Aorta (tissue), 5 donors: ENCODE measurements around the gene NFATC4. TPM values are rescaled to one million over a fixed set of nuclear protein-coding genes. Genes with fewer than 3 reads are reported as not detected.
"Not testable (repeated sequence)": the region's sequence is repeated elsewhere in the genome, so short reads cannot be mapped to it uniquely, and the experiment has no call there.

Source experiments
- ATAC-seq: fragments of 200-7000 bp; cut with Tn5 transposase; one replicate; pipeline ENCODE4 v1.9.1; 2022; ENCODE audit warnings: moderate library complexity; ENCODE audit not compliant: low FRiP score
- DNase-seq, 2 donors: peaks; one replicate each; pipeline ENCODE4 v3.0.0-alpha.2; 2020
- H3K27ac ChIP-seq, 2 donors: one replicate each; pipeline ENCODE4 v1.5.1; 2013; ENCODE audit warnings: low read length in 2 of 2, mild to moderate bottlenecking in 2 of 2, moderate library complexity in 2 of 2, control low read depth in 1 of 2, inconsistent platforms in 1 of 2, low read depth in 1 of 2
- H3K27me3 ChIP-seq, 2 donors: one replicate each; pipeline ENCODE4 v1.6.1; 2013; ENCODE audit warnings: control low read depth in 1 of 2, low read length in 1 of 2, mild to moderate bottlenecking in 1 of 2, moderate library complexity in 1 of 2; ENCODE audit not compliant: insufficient read depth in 2 of 2, control insufficient read depth in 1 of 2
- H3K36me3 ChIP-seq, 2 donors: one replicate each; pipeline ENCODE4 v1.6.1; 2013; ENCODE audit warnings: control low read depth in 1 of 2, low read length in 1 of 2, mild to moderate bottlenecking in 1 of 2; ENCODE audit not compliant: insufficient read depth in 2 of 2, control insufficient read depth in 1 of 2
- H3K4me1 ChIP-seq, 2 donors: one replicate each; pipeline ENCODE4 v1.6.1; 2013; ENCODE audit warnings: low read length in 2 of 2, control low read depth in 1 of 2, mild to moderate bottlenecking in 1 of 2, moderate library complexity in 1 of 2; ENCODE audit not compliant: insufficient read depth in 2 of 2, control insufficient read depth in 1 of 2
- H3K4me3 ChIP-seq, 2 donors: one replicate each; pipeline ENCODE4 v1.5.1; 2013; ENCODE audit warnings: low read length in 2 of 2, control low read depth in 1 of 2, mild to moderate bottlenecking in 1 of 2
- H3K9me3 ChIP-seq: one replicate; pipeline ENCODE4 v1.6.1; 2013; ENCODE audit warnings: mild to moderate bottlenecking, low read length; ENCODE audit not compliant: control insufficient read depth
- WGBS, 2 donors: extraction: QIAGEN DNeasy Blood & Tissue Kit; methylation state at CpG; one replicate each; pipeline ENCODE4 v1.1.7; 2013; 5-methylcytosine and 5-hydroxymethylcytosine counted together
- intact Hi-C, 2 donors: fragments of 100-400 bp; cut with DNase I; formaldehyde crosslinking; loops; one replicate each; pipeline versions ENCODE4 v1.14.2 to v1.15.0; 2022
- polyA plus RNA-seq, 2 donors: library from polyadenylated mRNA; stranded (reverse); fragments of 200-250 nt; gene quantifications; one replicate each; pipeline ENCODE4 v1.2.3, GENCODE V29; 2013
- total RNA-seq, 2 donors: library from RNA; stranded (reverse); fragmentation: NEBNext Ultra II Directional; extraction: Animal tissue kit (Norgen Biotek cat#: 25700); gene quantifications; one replicate each; pipeline ENCODE4 v1.2.1, GENCODE V29; 2021
- donor health status: healthy with polysubstance abuse.
- donor health status: Bipolar disorder and iron deficiency.
- donor health status: DM: no; HTN: no; CAD: no.
- donor health status: DM: no; HTN: no; CAD: no.
- donor health status: DM: yes; HTN: yes; CAD: no.

The NFATC4 gene
- total and polyA plus RNA-seq, 4 donors: 23.0 to 572 (median 103) TPM

DNA sequence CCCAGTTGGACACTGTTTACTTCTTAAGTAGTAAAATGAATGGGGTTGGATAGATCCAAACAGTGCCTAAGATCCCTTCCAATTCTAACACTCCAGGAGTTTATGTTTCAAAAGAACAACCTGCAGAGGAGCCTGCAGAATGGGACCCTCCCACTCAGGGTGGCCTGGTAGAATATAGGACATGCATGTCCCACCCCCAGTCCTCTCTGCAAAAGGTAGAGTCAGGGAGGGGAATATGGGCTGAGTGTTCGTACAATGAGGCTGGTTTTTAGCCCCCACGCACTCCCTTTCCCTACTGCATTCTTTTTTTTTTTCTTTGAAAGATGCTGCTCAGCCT lies 19.0 kb downstream of the NFATC4 start:
- ATAC-seq: no peak
- Histone ChIP-seq H3K9me3 (no peaks in the 10 kb centered on the region), H3K36me3 (no peaks in the 10 kb centered on the region), H3K4me1 (no peaks in the 10 kb centered on the region), H3K4me3 (no peak overlapping the region), H3K27ac (no peak overlapping the region), H3K27me3 (no peaks in the 10 kb centered on the region)
- intact Hi-C loops: no loop called here
- peak in 1 of 2 donors; percentile 15 for DNase-seq
- 81 to 82% methylated on average over 2 of the region's 2 CpGs for WGBS, 2 donors

DNA sequence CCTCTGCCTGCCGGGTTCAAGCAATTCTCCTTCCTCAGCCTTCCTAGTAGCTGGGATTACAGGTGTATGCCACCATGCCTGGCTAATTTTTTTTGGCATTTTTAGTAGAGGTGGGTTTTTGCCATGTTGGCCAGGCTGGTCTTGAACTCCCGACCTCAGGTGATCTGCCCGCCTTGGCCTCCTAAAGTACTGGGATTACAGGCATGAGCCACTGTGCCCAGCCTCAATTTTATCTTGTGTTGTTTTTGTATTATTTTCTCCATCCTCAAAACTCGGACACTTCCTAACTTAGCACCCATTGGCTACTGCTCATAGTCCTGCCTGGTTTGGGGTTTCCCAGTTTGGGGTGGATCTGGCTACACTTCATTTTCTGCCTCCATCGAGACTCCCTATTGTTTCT lies 19.6 kb downstream of the NFATC4 start:
- DNase-seq, H3K27ac ChIP-seq, H3K9me3 ChIP-seq, H3K36me3 ChIP-seq, intact Hi-C loops, ATAC-seq, H3K4me1 ChIP-seq, H3K27me3 ChIP-seq, H3K4me3 ChIP-seq: not testable (repeated sequence)
- WGBS, 2 donors: 81 to 83% methylated on average over 5 of the region's 5 CpGs

DNA sequence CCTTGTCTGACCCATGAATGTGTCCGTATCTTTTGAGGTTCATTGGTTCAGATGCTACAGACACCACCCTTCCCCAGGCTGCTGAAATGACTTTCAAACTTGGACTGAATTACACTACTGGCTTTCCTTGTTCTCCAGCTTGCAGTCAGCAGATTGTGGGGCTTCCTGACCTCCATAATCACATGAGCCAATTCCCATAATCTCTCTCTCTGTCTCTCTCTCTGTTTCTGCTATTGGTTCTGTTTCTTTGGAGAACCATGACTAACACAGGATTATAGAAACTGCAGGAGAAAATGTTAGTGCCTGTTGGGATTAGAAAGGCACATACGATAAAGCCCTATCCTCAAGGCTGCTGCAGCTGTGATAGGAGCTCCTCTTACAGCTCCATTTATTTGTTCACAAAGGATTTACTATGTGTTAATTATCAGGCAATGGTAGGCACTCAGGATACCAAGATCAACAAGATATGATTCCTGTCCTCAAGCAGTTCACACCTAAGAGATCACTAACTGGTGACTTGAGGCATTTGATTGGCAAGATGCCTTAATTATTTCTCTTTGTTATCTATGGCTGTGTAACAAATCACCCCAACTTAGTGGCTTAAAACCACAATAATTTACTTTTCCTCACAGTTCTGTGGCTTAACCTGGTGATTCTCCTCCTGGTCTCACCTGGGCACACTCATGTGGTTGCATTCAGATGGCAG lies 20.6 kb downstream of the NFATC4 start:
- no peak overlapping the region for H3K4me3 ChIP-seq
- DNase-seq (no peak), ATAC-seq (no peak)
- H3K36me3 ChIP-seq: no peaks in the 10 kb centered on the region
- no peaks in the 10 kb centered on the region for H3K4me1 ChIP-seq
- H3K9me3 ChIP-seq: no peaks in the 10 kb centered on the region
- no peak overlapping the region for H3K27ac ChIP-seq
- H3K27me3 ChIP-seq: no peaks in the 10 kb centered on the region
- WGBS, 2 donors: 80 to 81% methylated on average over 2 of the region's 2 CpGs
- intact Hi-C loops: no loop called here

DNA sequence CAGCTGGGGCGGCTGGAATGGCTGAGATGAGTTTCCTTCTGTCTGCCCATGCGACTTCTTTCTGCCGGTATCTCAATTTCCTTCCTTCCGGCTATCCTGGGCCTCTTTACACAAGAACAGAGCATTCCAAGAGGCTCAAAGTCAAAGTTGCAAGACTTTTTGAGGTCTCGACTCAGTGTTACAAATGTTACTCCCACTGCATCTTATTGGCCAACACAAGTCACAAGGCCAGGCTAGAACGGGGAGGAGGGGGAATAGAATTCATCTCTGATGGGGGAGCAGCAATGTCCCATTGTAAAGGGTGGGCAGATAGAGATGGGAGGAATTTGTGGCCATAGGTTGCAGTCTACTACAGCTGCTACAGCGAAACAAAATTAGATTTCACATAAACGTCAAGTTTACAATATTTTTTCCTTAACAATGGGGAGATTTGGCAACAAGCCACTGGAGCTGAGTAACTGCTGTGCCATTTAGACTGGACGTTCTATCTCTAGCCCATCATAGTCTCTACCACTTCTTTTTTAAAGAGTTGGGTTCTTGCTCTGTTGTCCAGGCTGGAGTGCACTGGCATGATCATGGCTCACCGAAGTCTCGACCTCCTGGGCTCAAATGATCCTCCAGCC lies 21.4 kb downstream of the NFATC4 start:
- Histone ChIP-seq H3K27ac (no peak overlapping the region), H3K9me3 (no peaks in the 10 kb centered on the region), H3K4me3 (no peak overlapping the region), H3K27me3 (no peaks in the 10 kb centered on the region), H3K36me3 (no peaks in the 10 kb centered on the region), H3K4me1 (no peaks in the 10 kb centered on the region)
- WGBS, 2 donors: 66 to 67% methylated on average over 11 of the region's 11 CpGs
- intact Hi-C loops: no loop called here
- peak in 1 of 2 donors; percentile 4 for DNase-seq
- no peak for ATAC-seq

DNA sequence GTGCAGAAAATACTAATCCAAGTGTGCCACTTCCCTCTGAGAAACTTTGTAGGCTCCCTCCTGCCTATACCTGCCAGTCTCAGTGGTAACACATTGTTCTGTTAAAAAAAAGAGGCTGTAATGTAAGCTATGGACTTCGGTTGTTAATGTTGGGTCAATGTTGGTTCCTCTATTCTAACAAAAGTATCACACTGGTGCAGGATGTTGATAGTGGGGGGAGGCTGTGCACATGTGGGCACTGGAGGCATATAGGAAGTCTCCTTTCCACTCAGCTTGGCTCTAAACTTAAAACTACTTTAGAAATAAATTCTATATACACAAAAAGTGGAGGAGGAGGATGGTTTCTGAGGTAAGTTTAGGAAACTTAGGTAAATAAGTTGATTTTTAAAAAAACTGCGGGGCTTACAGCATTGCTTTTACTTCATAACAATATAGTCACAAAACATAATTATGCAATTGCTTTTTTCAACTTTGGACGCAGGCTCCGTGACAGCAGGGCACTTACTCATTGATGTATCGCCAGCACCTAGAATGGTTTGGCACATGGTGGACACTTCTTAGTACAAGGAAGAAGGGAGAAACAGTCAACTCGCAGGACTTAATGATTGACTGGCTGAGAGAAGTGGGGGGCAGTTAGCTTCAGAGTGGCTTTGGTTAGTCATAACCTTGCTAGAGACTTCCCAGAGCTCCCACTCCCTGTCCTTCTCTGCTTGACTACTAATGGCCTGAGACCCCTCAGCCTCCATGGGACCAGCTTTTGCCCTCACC lies 22.9 kb downstream of the NFATC4 start:
- Histone ChIP-seq H3K27me3 (no peaks in the 10 kb centered on the region), H3K4me3 (no peak overlapping the region), H3K4me1 (no peaks in the 10 kb centered on the region), H3K27ac (no peak overlapping the region), H3K36me3 (no peaks in the 10 kb centered on the region), H3K9me3 (no peaks in the 10 kb centered on the region)
- intact Hi-C loops: no loop called here
- ATAC-seq (no peak), DNase-seq (peak in 1 of 2 donors; percentile 4)
- WGBS, 2 donors: 75 to 82% methylated on average over 6 of the region's 6 CpGs

DNA sequence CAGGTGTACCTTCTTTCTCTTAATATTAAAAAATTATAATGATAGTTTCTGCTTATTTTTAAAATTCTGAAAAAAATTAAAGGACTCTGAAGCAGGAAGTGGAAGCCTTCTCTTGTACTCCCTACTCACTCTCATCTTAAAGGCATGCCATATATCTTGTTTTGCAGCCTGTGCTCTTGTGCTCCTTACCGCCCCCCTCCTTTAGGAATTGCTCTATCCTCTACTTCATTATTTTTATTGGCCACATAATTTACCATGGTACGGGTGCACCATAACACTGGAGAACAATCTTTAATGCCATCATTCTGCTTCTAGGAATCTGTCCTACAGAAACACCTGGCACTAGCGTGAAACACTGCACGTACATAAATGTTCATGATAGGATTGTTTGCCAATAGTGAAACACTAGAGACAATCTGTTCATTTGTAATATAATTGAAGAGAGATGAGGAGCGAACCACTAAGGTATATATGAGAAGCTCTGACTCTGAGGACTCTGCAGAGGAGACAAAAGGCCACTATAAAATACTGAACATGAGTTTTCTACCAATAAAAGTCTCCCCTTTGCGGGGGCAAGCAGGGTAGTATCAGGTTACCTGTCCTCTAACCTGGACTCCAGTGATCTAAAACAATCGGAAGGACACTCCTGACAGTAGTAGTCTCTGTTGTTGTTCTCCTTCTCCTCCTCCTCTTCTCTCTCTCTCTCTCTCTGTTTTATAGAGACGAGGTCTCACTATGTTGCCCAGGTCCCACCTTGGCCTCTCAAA lies 24.5 kb downstream of the NFATC4 start:
- H3K36me3 ChIP-seq: no peaks in the 10 kb centered on the region
- H3K27ac ChIP-seq: no peak overlapping the region
- no peaks in the 10 kb centered on the region for H3K9me3 ChIP-seq
- H3K27me3 ChIP-seq: no peaks in the 10 kb centered on the region
- DNase-seq: no peak
- ATAC-seq: no peak
- H3K4me3 ChIP-seq: no peak overlapping the region
- intact Hi-C loops: no loop called here
- 53 to 54% methylated on average over 8 of the region's 8 CpGs for WGBS, 2 donors
- H3K4me1 ChIP-seq: no peaks in the 10 kb centered on the region

DNA sequence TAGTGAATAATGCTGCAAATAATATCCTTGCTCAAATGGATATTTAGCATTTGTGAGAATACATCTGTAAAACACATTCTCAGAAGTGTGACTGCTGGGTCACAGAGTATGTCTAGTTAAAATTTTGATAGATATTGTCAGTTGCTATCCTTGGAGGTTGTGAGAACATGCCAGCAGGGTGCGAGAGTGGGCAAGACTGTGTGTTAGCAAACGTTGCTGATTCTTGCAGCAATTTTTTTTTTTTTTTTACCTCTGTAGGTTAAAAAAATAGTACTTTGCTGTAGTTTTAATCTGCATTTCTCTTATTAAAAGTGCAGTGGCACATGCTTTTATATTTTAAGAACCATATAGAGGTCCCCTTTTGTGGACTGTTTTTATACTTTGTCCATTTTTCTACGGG lies 26.3 kb downstream of the NFATC4 start:
- intact Hi-C loops: no loop called here
- DNase-seq (peak in 1 of 2 donors; percentile 1), ATAC-seq (no peak)
- no peak overlapping the region for H3K4me3 ChIP-seq
- H3K4me1 ChIP-seq: no peaks in the 10 kb centered on the region
- no peaks in the 10 kb centered on the region for H3K9me3 ChIP-seq
- H3K27ac ChIP-seq: no peak overlapping the region
- H3K27me3 ChIP-seq: no peaks in the 10 kb centered on the region
- 42 to 48% methylated on average over 3 of the region's 3 CpGs for WGBS, 2 donors
- H3K36me3 ChIP-seq: no peaks in the 10 kb centered on the region

DNA sequence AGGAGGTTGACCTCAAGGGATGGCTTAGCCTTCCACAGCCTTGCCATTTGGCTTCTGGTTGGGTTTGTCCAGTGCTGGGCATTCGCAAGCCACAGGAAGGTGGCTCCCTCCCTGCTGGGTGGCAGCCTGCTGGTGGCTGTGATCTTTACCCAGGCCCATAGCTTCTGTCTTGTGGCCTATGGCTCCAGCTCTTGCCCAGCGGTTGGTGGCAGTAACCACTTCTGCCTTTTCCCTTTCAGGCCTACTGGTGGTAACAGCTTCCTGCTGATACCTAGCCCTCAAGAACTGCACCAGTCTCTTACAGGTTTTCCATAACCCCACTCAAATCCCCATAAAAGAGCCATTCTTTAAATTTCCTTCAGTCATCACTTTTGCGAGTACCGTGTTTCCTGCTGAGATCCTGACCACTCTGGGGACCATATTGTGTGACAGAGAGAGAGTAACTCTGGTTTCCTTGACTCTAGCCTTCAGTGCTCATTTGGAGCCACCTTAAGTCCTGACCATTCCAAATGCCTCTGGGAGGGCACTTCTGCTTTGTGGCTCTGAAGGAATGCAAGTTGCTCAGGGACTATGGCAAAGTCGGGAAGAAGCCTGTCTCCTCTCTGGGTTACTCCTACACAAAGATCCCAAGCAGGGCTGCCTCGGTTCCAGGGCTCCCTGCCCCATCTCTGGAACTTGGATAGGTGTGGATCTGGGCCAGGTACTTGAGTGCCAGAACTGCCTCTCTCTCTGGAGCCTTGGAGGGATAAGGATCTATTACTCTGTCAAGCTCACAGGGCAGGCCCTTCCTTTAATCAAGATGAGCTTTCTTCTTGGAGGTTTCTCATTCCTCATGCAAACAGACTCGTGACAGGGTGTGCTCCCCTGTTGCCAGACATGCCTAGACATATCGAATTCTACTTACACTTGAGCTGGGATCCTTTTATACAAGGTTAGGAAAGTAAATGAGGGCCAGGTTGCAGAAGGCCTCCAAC lies 27.9 kb downstream of the NFATC4 start:
- no peaks in the 10 kb centered on the region for H3K27me3 ChIP-seq
- no peak for ATAC-seq
- no peaks in the 10 kb centered on the region for H3K4me1 ChIP-seq
- 64 to 66% methylated on average over 8 of the region's 8 CpGs for WGBS, 2 donors
- peak in 1 of 2 donors; percentile 44 for DNase-seq
- H3K4me3 ChIP-seq: no peak overlapping the region
- no peaks in the 10 kb centered on the region for H3K36me3 ChIP-seq
- no peak overlapping the region for H3K27ac ChIP-seq
- no peaks in the 10 kb centered on the region for H3K9me3 ChIP-seq
- intact Hi-C loops: no loop called here
